HL-60 (cell line): ENCODE results near the gene NOTCH4.

Experiments
- GABPA ChIP-seq: IDR thresholded peaks from 2 replicates; pipeline ENCODE4 v1.6.1; 2012; ENCODE audit warnings: low read depth
- POLR2AphosphoS5 ChIP-seq: IDR thresholded peaks from 2 replicates; pipeline ENCODE4 v1.6.1; 2012; ENCODE audit warnings: low read depth
- SPI1 ChIP-seq: IDR thresholded peaks from 2 replicates; pipeline ENCODE4 v1.6.1; 2012; ENCODE audit warnings: low read depth, mild to moderate bottlenecking, borderline replicate concordance
- TF ChIP-seq, protein P1 (sequence below): IDR thresholded peaks from one replicate; pipeline ENCODE4 v1.5.1; 2011; ENCODE audit warnings: low read length, control low read depth, inconsistent platforms; ENCODE audit not compliant: insufficient read depth
- TF ChIP-seq, protein P2 (sequence below): IDR thresholded peaks from 2 replicates; pipeline ENCODE4 v1.6.1; 2012; ENCODE audit warnings: low read depth; ENCODE audit not compliant: insufficient replicate concordance

DNA sequence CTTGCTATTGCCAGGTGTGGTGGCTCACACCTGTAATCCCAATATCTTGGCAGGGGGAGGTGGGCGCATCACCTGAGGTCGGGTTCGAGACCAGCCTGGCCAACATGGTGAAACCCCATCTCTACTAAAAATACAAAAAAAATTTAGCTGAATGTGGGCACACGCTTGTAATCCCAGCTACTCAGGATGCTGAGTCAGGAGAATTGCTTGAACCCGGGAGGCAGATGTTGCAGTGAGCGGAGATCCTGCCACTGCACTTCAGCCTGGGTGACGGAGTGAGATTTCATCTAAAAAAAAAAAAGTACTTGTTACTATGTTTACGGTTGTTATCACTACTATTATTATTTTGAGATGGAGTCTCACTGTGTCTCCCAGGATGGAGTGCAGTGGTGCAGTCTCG is 67.0 kb downstream of the NOTCH4 start:
- TF ChIP-seq, protein P1, sequence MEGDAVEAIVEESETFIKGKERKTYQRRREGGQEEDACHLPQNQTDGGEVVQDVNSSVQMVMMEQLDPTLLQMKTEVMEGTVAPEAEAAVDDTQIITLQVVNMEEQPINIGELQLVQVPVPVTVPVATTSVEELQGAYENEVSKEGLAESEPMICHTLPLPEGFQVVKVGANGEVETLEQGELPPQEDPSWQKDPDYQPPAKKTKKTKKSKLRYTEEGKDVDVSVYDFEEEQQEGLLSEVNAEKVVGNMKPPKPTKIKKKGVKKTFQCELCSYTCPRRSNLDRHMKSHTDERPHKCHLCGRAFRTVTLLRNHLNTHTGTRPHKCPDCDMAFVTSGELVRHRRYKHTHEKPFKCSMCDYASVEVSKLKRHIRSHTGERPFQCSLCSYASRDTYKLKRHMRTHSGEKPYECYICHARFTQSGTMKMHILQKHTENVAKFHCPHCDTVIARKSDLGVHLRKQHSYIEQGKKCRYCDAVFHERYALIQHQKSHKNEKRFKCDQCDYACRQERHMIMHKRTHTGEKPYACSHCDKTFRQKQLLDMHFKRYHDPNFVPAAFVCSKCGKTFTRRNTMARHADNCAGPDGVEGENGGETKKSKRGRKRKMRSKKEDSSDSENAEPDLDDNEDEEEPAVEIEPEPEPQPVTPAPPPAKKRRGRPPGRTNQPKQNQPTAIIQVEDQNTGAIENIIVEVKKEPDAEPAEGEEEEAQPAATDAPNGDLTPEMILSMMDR: no peak
- TF ChIP-seq POLR2AphosphoS5 (no peak), GABPA (no peak), SPI1 (no peak)
- TF ChIP-seq, protein P2, sequence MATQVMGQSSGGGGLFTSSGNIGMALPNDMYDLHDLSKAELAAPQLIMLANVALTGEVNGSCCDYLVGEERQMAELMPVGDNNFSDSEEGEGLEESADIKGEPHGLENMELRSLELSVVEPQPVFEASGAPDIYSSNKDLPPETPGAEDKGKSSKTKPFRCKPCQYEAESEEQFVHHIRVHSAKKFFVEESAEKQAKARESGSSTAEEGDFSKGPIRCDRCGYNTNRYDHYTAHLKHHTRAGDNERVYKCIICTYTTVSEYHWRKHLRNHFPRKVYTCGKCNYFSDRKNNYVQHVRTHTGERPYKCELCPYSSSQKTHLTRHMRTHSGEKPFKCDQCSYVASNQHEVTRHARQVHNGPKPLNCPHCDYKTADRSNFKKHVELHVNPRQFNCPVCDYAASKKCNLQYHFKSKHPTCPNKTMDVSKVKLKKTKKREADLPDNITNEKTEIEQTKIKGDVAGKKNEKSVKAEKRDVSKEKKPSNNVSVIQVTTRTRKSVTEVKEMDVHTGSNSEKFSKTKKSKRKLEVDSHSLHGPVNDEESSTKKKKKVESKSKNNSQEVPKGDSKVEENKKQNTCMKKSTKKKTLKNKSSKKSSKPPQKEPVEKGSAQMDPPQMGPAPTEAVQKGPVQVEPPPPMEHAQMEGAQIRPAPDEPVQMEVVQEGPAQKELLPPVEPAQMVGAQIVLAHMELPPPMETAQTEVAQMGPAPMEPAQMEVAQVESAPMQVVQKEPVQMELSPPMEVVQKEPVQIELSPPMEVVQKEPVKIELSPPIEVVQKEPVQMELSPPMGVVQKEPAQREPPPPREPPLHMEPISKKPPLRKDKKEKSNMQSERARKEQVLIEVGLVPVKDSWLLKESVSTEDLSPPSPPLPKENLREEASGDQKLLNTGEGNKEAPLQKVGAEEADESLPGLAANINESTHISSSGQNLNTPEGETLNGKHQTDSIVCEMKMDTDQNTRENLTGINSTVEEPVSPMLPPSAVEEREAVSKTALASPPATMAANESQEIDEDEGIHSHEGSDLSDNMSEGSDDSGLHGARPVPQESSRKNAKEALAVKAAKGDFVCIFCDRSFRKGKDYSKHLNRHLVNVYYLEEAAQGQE: no peak
